NCI-H2196 (cell line): ENCODE data around the gene NF1.
"Not testable (repeated sequence)": the region's sequence is repeated elsewhere in the genome, so short reads cannot be mapped to it uniquely, and the experiment has no call there.

Experiments used
- DNase-seq: peaks from one replicate; lab custom pipeline; 2025; ENCODE audit not compliant: unreplicated experiment; lab: John Stamatoyannopoulos, UW

The NF1 gene

GRCh38 chr17:31122746-31123145 is 28.0 kb downstream of the NF1 start:
- no peak for DNase-seq

DNA sequence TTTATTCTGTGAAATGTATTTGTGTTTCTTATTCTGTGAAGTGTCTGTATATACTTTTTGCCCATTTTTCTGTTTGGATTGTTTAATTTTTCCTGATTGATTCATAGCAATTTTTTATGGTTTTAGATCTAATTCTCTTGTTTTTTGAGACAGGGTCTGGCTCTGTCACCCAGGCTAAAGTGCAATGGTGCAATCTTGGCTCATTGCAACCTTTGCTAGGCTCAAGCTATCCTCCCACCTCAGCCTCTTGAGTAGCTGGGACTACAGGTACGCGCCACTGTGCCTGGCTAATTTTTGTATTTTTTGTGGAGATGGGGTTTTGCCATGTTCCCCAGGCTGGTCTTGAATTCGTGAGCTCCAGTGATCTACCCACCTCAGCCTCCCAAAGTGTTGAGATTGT is 31.5 kb downstream of the NF1 start:
- DNase-seq, result no peak

DNA sequence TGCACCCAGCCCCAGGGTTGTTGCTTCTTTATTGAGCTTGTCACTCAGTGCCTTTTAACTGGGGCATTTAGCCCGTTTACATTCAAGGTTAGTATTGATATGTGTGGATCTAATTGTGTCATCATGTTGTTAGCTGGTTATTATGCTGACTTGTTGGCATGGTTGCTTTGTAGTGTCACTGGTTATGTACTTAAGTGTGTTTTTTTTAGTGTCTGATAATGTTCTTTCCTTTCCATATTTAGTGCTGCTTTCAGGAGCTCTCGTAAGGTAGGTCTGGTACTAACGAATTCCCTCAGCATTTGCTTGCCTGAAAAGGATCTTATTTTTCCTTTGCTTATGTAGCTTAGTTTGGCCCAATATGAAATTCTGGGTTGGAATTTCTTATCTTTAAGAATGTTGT is 33.5 kb downstream of the NF1 start:
- no peak for DNase-seq

GRCh38 chr17:31130286-31131224 is 35.8 kb downstream of the NF1 start:
- DNase-seq, result no peak

DNA sequence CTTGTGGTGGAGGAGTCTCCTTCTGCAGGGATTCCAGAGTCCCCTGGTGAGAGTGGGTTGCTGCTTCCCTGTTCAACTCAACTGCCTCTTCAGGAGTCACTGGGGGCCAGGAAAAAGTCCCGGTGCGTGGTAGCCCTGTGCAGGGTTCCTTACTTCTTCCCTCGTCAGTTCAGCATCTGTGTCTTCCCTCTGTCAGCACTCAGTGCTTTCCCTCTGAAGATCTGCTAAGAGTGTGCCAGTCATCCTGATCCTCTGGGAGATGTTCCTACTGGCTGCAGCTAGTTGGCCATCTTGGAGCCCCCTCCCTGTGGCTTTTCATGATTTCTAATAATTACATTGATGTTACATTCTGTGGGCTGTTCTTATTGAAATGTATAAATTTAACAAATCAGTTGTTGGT is 36.5 kb downstream of the NF1 start:
- no peak for DNase-seq

- no peak for DNase-seq
Measured at GRCh38 chr17:31132977-31133376, 38.2 kb downstream of the NF1 start.

DNA sequence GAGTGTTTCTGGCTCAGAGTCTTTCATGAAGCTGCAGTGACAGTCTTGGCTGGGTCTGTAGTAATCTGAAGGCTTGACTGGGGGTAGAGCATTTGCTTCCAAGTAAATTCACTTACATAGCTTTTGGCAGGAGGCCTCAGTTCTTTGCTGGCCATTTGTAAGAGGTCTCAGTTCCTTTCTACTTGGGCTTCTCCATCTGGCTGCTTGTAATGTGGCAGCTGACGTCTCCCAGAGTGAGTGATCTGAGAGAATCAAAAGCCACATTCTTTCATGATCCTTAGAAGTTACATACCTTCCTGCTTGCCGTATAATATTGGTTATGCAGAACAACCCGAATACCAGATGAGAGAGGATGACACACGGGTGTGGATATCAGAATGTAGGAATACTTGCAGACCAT is 39.8 kb downstream of the NF1 start:
- no peak for DNase-seq

- no peak for DNase-seq
Measured at GRCh38 chr17:31136319-31136718, 41.5 kb downstream of the NF1 start.

- no peak for DNase-seq
Measured at GRCh38 chr17:31140111-31140510, 45.3 kb downstream of the NF1 start.

DNA sequence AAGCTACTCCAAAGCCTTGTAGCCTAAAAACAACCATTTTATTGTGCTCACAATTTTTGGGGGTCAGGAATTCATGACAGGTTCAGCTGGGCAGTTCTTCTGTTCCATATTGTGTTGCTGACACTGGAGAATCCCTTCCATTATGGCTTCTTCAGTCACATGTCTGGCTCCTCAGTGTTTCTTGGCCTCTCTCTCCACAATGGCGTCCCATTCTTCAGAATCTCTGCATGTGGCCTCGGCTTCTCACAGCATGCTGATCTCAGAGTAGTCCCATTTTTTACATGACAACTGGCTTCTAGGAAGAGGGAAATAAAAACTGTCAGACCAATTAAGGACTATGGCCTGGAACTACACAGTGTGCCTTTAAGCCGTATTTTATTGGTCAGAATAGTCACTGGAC is 49.7 kb downstream of the NF1 start:
- DNase-seq, result no peak

- DNase-seq, result no peak
Measured at GRCh38 chr17:31144836-31145235, 50.1 kb downstream of the NF1 start.

GRCh38 chr17:31147507-31148202 is 52.9 kb downstream of the NF1 start:
- DNase-seq, result no peak

- no peak for DNase-seq
Measured at GRCh38 chr17:31148205-31148604, 53.4 kb downstream of the NF1 start.

DNA sequence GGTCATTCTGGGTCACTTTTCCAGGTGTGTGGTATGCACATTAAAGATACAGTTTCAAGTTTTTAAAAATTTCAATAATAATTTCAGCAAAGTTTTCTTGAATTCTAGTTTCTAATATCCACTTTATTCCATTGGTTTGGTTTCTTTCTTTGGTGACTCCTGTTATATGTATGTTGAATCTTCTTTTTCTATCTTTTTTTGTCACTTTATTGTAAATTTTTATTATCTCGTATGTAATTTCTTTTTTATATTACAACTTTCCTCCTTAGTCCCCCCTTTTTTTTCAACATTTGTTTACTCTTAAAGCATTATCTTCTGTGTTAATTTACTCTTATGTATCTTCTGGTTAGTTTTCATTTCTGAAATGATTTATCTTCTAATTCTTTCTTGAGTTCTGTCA is 57.5 kb downstream of the NF1 start:
- no peak for DNase-seq

DNA sequence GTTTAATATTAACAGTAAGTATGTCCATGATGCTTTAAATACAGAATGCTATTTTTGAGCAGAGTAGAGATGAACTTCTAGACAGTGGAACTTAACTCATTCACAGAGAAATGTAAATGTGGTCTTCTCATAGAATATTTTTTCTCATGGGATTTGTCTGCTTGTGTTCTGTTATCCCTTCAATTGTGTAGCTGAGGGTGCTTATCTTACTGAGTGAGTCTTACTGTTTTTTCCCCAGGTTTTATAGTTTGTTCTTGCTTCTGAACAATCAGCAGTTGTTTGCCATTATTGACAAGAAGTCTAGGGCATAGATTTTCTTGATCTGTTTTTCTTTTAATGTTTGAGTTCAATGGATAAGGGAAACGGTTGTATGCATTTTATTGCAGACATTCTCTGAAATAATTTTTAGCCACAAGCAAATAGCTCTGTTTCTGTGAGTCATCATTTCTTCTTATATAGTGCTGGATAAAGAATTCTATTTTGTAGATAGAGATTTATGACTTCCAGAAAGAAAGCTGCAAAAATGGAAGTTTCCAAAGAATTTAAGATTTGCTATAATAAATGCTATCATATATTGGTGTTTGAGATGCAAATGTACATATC is 60.5 kb downstream of the NF1 start:
- DNase-seq, result no peak

- DNase-seq, result no peak
Measured at GRCh38 chr17:31156326-31156725, 61.5 kb downstream of the NF1 start.

- not testable (repeated sequence) for DNase-seq
Measured at GRCh38 chr17:31156864-31157263, 62.1 kb downstream of the NF1 start.

DNA sequence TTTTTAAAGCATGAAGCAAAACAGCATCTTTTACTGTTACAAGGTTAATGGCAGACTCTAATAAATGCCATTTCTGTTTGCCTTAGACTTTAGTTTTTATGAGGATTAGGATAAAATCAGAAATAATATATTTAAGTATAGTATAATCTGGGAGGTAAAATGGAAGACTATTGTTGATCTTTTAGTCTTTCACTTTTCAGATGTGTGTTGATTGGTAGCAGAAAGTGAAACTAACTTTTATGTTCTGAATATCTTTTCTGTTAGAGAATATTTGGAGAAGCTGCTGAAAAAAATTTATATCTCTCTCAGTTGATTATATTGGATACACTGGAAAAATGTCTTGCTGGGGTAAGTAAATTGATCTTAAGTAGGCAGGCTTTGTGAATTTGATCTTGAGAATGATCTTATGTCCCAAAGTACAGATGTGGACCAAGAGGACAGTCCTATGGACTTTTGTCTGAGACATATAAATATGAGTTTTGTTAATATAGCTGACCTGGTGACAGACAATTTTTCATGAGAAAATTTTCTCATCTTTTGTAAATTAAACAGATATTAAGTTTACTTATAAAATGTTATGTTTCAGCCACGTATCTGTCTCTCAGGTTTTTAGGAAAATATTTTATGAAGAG is 64.1 kb downstream of the NF1 start:
- no peak for DNase-seq

GRCh38 chr17:31163091-31163781 is 68.5 kb downstream of the NF1 start:
- DNase-seq, result no peak

GRCh38 chr17:31167111-31167510 is 72.3 kb downstream of the NF1 start:
- no peak for DNase-seq

DNA sequence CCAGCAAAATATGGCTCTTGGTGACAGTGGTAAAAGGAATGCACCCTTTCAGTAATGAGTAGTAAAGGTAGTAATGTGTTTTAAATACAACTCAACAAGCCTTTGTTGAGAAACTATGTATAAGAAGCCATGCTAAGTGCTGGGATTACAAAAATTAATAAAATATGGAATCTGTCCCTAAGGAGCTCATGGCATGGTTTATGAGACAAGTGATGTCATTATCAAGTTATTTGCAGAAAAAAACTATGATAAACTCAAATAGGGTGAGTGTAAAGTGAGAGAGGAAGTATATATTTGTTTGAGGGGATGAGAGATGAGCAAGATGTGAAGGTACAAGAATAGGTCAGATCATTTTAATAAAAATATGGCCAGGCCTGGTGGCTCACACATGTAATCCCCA is 76.9 kb downstream of the NF1 start:
- no peak for DNase-seq
